Ovary (tissue), 9 donors: ENCODE results near the gene MDH1B. TPM values are rescaled to one million over a fixed set of nuclear protein-coding genes. Genes with fewer than 3 reads are reported as not detected.

ENCODE experiments used
- DNase-seq, 5 donors: peaks; one replicate each; pipeline ENCODE4 v3.0.0-alpha.2; 2019 to 2020
- H3K27ac ChIP-seq, 2 donors: fragments of 200-600 bp; one replicate each; pipeline versions ENCODE4 v1.5.1 to v1.8.0; 2019 to 2022
- H3K27me3 ChIP-seq: fragments of 200-600 bp; one replicate; pipeline ENCODE4 v1.8.0; 2022
- H3K36me3 ChIP-seq: fragments of 200-600 bp; sonication (generic); one replicate; pipeline ENCODE4 v1.5.1; 2019
- H3K4me1 ChIP-seq: one replicate; pipeline ENCODE4 v1.8.1; 2013; ENCODE audit warnings: mild to moderate bottlenecking, moderate library complexity; ENCODE audit not compliant: insufficient read depth
- H3K4me3 ChIP-seq: fragments of 200-600 bp; sonication (generic); one replicate; pipeline ENCODE4 v1.5.1; 2017
- H3K9me3 ChIP-seq, 2 donors: fragments of 200-600 bp in 1 of 2; sonication (generic) in 1 of 2; one replicate each; pipeline versions ENCODE4 v1.5.1 to v1.8.1; 2013 to 2019; ENCODE audit warnings: mild to moderate bottlenecking in 1 of 2, moderate library complexity in 1 of 2
- EP300 ChIP-seq: sonication (generic); formaldehyde crosslinking; IDR thresholded peaks from one replicate; pipeline ENCODE4 v1.6.1; 2017; ENCODE audit warnings: antibody characterized with exemption
- POLR2A ChIP-seq: fragments of 450-650 bp; IDR thresholded peaks from one replicate; pipeline ENCODE4 v1.6.1; 2017; ENCODE audit warnings: antibody characterized with exemption, mild to moderate bottlenecking, moderate library complexity
- WGBS, 3 donors: extraction: QIAGEN DNeasy Blood & Tissue Kit in 1 of 3; methylation state at CpG; one replicate each; pipeline versions ENCODE4 v1.1.5 to v1.1.7; 2013 to 2017; 5-methylcytosine and 5-hydroxymethylcytosine counted together
- intact Hi-C, 4 donors: fragments of 100-400 bp; cut with DNase I; formaldehyde crosslinking; loops; one replicate each; pipeline versions ENCODE4 v1.11.0 to v1.15.1; 2022 to 2023
- polyA plus RNA-seq, 2 donors: library from polyadenylated mRNA; stranded (reverse); fragments of 200-250 nt in 1 of 2; fragments of 350-450 nt in 1 of 2; fragmentation: Illumina TruSeq in 1 of 2; extraction: RNeasy Lipid Tissue Mini Kit (QIAGEN cat#74804) in 1 of 2; gene quantifications; one replicate each; pipeline ENCODE4 v1.2.3, GENCODE V29; 2013 to 2014
- total RNA-seq, 7 donors: library from RNA; depleted of rRNA in 2 of 7; stranded (reverse); fragments of >200 nt in 2 of 7; fragmentation: NEBNext Ultra II Directional in 3 of 7; extraction: Animal tissue kit (Norgen Biotek cat#: 25700) in 3 of 7; gene quantifications; one replicate each; pipeline versions ENCODE4 v1.1.0 to v1.2.4, GENCODE V29; 2016 to 2023
- TF ChIP-seq, protein P1 (sequence below), 3 donors: fragments of 450-650 bp in 2 of 3; fragments of 200-600 bp in 1 of 3; IDR thresholded peaks; one replicate each; pipeline versions ENCODE4 v1.5.1 to v1.8.0; 2016 to 2022; ENCODE audit warnings: antibody characterized with exemption in 3 of 3, mild to moderate bottlenecking in 1 of 3
- donor health status: DM: no; HTN: no; CAD: no; lungs with moderate emphysema.
- donor health status: DM: no; HTN: no; CAD: no.
- donor health status: Bipolar disorder and iron deficiency.
- donor health status: DM: yes; HTN: yes; CAD: no.
- donor health status: DM: no; HTN: no; CAD: no.
- donor health status: DM: yes; HTN: yes; CAD: no.

MDH1B gene
- total and polyA plus RNA-seq, 9 donors, result 0.57 to 16.7 (median 1.7) TPM

GRCh38 chr2:206804326-206804725 lies 39.2 kb upstream of the MDH1B start:
- intact Hi-C loops, result loop anchor here in 3 of 4 donors (5.0 kb wide), 1 partner anchor 668 kb away; no protein-coding TSS in a partner anchor

DNA sequence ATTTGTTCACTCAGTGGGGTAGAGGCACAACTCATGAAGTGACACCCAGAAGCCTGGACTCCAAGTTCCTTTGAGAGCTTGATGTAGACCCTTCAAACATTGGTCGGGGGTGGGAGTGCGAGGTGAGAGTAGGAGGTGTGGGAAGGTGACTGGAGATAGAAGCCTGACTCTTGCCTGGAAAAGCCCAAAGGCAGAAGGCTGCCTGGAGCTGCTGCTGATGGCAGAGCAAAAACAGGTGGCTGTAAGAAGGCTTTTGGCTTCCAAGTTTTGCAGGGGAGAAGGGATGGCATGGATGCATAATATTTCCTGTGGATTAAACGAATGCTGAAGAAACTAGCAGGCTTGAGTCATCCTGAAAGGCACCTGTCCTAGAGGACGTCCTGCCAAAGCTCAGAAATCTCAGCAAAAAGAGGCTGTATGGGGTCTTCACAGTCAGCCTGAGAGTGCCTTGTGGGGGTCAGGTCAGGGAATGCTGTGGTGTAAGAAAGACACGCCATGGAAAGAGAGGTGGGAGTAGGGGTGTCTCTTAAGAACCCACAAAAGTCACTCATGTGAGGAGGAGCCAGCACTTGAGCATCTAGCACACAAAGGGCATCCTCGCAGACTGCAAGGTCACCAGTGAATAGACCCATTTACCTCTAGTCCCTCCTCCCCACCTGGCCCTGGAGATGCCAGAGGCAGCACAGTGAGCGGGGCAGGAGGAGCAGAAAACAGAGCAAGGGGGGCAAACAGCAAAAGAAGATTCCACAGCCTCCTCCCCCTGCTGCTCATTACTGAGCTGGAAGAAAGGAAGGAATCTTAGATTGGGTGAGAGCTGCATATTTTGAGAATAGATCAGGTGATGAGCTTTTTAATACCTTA lies 37.8 kb upstream of the MDH1B start:
- no peak overlapping the region for H3K27ac ChIP-seq
- no peaks in the 10 kb centered on the region for H3K4me1 ChIP-seq
- WGBS, 3 donors, result 86 to 92% (median 88%) methylated on average over 7 of the region's 7 CpGs
- H3K9me3 ChIP-seq, result no peaks in the 10 kb centered on the region
- TF ChIP-seq POLR2A (no peak), EP300 (no peak)
- TF ChIP-seq, protein P1, sequence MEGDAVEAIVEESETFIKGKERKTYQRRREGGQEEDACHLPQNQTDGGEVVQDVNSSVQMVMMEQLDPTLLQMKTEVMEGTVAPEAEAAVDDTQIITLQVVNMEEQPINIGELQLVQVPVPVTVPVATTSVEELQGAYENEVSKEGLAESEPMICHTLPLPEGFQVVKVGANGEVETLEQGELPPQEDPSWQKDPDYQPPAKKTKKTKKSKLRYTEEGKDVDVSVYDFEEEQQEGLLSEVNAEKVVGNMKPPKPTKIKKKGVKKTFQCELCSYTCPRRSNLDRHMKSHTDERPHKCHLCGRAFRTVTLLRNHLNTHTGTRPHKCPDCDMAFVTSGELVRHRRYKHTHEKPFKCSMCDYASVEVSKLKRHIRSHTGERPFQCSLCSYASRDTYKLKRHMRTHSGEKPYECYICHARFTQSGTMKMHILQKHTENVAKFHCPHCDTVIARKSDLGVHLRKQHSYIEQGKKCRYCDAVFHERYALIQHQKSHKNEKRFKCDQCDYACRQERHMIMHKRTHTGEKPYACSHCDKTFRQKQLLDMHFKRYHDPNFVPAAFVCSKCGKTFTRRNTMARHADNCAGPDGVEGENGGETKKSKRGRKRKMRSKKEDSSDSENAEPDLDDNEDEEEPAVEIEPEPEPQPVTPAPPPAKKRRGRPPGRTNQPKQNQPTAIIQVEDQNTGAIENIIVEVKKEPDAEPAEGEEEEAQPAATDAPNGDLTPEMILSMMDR (IDR thresholded peaks at IDR 0.05), result no peak
- no peak for DNase-seq
- no peaks in the 10 kb centered on the region for H3K36me3 ChIP-seq
- no peaks in the 10 kb centered on the region for H3K27me3 ChIP-seq
- H3K4me3 ChIP-seq, result no peak overlapping the region
- intact Hi-C loops, result loop anchor here in 3 of 4 donors (5.0 kb wide), 1 partner anchor 669 kb away; no protein-coding TSS in a partner anchor

More at GRCh38 chr2:206804326-206804725, 39.2 kb upstream of the MDH1B start:
- no peaks in the 10 kb centered on the region for H3K9me3 ChIP-seq
- TF ChIP-seq POLR2A (no peak), EP300 (no peak)
- TF ChIP-seq, protein P1 (IDR thresholded peaks at IDR 0.05), result no peak
- no peaks in the 10 kb centered on the region for H3K36me3 ChIP-seq
- H3K4me1 ChIP-seq, result no peaks in the 10 kb centered on the region
- H3K27ac ChIP-seq, result no peak overlapping the region
- no peak overlapping the region for H3K4me3 ChIP-seq
- no peaks in the 10 kb centered on the region for H3K27me3 ChIP-seq
- DNase-seq, result no peak
- WGBS, 3 donors, result 39 to 49% (median 43%) methylated on average over 5 of the region's 5 CpGs

DNA sequence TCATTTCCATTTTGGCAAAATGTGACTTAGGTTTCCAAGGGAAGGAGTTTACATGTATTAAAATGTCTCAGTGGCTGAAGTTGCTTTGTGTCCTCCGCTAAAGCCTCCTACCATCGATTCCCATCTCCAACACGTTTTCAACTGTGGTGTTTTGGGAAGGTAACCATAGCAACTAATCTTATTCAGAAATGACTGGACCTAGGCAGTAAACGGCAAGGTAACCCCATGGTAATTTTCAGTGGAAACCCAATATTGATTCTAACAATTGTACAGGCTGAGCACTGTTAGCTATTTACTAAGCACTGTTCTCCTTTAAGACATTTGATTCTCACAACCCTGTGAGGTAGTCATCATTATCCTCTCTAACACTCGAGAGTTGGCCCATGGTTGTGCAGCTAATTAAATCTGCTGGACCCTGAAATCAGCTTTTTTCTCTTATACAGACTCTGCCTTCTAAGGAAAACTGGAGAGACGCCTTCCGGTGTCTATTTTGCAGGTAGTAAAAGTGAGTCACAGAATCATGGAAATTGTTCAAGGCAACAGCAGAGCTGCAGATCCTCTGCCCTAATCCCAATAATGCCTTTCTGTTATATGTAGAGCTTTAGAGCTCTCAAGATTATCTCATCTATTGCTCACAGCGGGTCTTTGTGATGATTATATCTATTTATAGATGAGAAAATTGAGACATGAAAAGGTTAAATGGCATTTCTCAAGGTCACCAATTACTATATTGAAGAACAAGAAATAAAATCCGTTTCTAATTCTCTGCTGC lies 36.5 kb upstream of the MDH1B start:
- H3K27me3 ChIP-seq, result no peaks in the 10 kb centered on the region
- H3K9me3 ChIP-seq, result no peaks in the 10 kb centered on the region
- H3K27ac ChIP-seq, result no peak overlapping the region
- H3K4me1 ChIP-seq, result no peaks in the 10 kb centered on the region
- TF ChIP-seq, protein P1 (IDR thresholded peaks at IDR 0.05), result no peak
- TF ChIP-seq EP300 (no peak), POLR2A (no peak)
- H3K36me3 ChIP-seq, result no peaks in the 10 kb centered on the region
- DNase-seq, result no peak
- intact Hi-C loops, result loop anchor here (2.0 to 5.0 kb wide), 2 partner anchors 671 to 673 kb away; no protein-coding TSS in a partner anchor
- 82 to 83% (median 83%) methylated on average over 9 of the region's 9 CpGs for WGBS, 3 donors
- no peak overlapping the region for H3K4me3 ChIP-seq
